NB4 (cell line): ENCODE data around the gene GH1.

ENCODE experiments used
- DNase-seq: peaks from one replicate; pipeline ENCODE4 v3.0.0; 2010; ENCODE audit warnings: low read depth
- H3K4me3 ChIP-seq: one replicate; pipeline ENCODE4 v1.5.1; 2011; ENCODE audit warnings: mild to moderate bottlenecking, low read depth, low read length, moderate library complexity
- CTCF ChIP-seq: IDR thresholded peaks from one replicate; pipeline ENCODE4 v1.5.1; 2012; ENCODE audit warnings: low read depth, low read length
- MAX ChIP-seq: IDR thresholded peaks from 2 replicates; pipeline ENCODE4 v1.6.1; 2011; ENCODE audit warnings: low read depth, low read length
- MYC ChIP-seq: IDR thresholded peaks from 2 replicates; pipeline ENCODE4 v1.6.1; 2011; ENCODE audit warnings: low read depth, low read length
- POLR2A ChIP-seq: IDR thresholded peaks from 2 replicates; pipeline ENCODE4 v1.6.1; 2011; ENCODE audit warnings: mild to moderate bottlenecking; ENCODE audit not compliant: insufficient read length; ENCODE audit errors: extremely low read depth

Gene GH1

GRCh38 chr17:63946440-63947363, 28.1 kb upstream of the GH1 start:
- DNase-seq = peak; percentile 66
- no peak overlapping the region for H3K4me3 ChIP-seq
- TF ChIP-seq POLR2A = no peak
- TF ChIP-seq CTCF = peak; percentile 60
- no peak for TF ChIP-seq MAX
- TF ChIP-seq MYC = no peak

GRCh38 chr17:63945784-63946439, 27.3 kb upstream of the GH1 start:
- H3K4me3 ChIP-seq = no peak overlapping the region
- TF ChIP-seq CTCF = peak; percentile 3
- no peak for TF ChIP-seq POLR2A
- DNase-seq = no peak

- H3K4me3 ChIP-seq = no peak overlapping the region
- no peak for TF ChIP-seq POLR2A
- no peak for DNase-seq
Measured at GRCh38 chr17:63944736-63945499, 26.3 kb upstream of the GH1 start.

GRCh38 chr17:63943745-63944144, 25.1 kb upstream of the GH1 start:
- no peak overlapping the region for H3K4me3 ChIP-seq

GRCh38 chr17:63942309-63942985, 23.8 kb upstream of the GH1 start:
- H3K4me3 ChIP-seq = no peak overlapping the region
- DNase-seq = no peak
- TF ChIP-seq MAX = no peak
- no peak for TF ChIP-seq CTCF
- no peak for TF ChIP-seq MYC
- TF ChIP-seq POLR2A = no peak

More at GRCh38 chr17:63943745-63944144, 25.1 kb upstream of the GH1 start:
- TF ChIP-seq CTCF (no peak), MAX (no peak), MYC (no peak), POLR2A (no peak)
- DNase-seq = no peak

DNA sequence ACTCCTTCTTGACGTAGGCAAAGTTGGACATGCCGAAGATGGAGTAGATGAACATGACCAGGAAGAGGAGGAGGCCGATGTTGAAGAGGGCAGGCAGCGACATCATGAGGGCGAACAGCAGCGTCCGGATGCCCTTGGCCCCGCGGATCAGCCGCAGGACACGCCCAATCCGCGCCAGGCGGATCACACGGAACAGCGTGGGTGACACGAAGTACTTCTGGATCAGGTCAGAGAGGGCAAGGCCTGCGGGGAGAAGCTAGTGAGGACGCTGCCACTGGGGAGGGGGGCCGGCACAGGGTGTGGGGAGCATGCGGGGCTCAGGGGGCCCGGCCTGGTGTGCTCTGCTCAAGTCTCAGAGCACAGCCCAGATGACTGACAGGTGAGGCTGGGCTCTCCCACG, 23.1 kb upstream of the GH1 start:
- no peak for DNase-seq
- TF ChIP-seq MAX (no peak), MYC (no peak), POLR2A (no peak), CTCF (no peak)

More for the DNA sequence above, 23.1 kb upstream of the GH1 start:
- no peak overlapping the region for H3K4me3 ChIP-seq
